ENCODE data around the gene NAV1.

NAV1 gene

DNA sequence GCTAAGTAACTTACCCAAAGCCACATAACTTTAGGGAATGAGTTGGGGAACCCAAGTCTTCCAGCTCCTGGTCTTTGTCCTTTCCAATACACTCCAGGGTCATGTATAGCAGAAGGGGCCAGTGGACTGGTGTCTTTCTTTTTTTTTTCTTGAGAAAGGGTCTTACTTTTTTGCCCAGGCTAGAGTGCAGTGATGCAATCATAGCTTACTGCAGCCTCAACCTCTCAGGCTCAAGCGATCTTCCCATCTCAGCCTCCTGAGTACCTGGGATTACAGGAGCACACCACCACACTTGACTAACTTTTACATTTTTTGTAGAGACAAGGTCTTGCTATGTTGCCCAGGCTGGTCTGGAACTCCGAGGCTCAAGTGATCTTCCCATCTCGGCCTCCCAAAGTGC is 12.2 kb downstream of the NAV1 start:
- no peak for DNase-seq (ENCODE audit: low read depth)

DNA sequence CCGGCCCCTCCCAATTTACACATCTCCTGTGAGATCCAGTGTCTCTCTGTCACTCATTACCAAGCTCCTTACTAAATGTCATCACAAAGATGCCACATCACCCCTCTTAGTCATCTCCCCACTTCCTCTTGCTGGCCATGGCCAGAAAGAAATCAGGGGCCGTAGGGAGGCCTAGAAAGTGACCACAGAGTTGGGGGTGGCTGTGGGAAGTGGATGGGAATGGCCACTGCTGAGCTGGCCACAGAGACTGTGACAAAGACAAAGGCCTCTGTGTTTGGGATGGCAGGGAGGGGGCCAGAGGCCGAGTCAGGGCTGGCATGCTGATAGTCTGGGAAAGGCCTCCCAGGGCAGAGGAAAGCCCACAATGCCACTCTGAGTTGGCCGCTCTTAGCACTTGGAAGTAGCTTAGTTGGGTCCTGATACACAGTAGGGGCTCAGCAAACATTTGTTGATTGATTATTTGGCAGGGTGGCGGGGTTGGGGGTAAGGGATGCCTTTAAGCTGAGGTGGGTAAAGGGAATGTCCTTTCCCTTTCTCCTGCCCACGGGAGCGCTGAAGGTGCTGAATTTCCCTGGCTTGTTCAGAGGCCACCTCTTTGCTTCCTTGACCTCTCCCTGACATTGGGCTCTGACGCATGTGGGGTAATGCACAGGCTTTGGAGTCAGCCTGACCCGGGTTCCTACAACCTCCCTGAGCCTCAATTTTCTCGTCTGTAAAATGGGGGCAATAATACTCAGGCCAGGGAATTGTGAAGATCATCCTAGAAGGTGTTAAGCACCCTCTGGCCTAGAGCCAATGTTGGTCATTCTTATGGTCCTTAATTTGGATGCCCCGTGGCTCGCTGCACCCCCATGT is 13.2 kb downstream of the NAV1 start:
- DNase-seq (ENCODE audit: low read depth) = peak; percentile 87

DNA sequence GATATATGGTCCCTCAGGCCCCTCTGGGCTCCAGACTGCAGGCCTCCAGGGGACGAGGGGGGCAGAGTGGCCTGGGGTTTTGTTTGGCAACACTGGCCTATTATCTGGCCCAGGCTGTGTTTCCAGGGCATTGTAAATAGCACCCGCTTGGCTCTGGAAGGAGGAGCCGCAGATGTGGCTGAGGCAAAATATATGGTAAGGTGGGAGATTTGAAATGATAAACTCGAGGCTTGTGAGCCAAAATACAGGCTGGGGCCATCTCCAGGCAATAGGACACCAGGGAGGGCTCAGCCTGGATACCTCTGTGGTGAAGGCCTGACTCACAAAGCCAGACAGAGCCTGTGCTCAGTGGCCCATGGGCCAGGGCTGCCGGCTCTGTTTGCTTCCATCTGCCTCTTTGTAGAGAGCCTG is 14.0 kb downstream of the NAV1 start:
- DNase-seq (ENCODE audit: low read depth) = peak; percentile 34

DNA sequence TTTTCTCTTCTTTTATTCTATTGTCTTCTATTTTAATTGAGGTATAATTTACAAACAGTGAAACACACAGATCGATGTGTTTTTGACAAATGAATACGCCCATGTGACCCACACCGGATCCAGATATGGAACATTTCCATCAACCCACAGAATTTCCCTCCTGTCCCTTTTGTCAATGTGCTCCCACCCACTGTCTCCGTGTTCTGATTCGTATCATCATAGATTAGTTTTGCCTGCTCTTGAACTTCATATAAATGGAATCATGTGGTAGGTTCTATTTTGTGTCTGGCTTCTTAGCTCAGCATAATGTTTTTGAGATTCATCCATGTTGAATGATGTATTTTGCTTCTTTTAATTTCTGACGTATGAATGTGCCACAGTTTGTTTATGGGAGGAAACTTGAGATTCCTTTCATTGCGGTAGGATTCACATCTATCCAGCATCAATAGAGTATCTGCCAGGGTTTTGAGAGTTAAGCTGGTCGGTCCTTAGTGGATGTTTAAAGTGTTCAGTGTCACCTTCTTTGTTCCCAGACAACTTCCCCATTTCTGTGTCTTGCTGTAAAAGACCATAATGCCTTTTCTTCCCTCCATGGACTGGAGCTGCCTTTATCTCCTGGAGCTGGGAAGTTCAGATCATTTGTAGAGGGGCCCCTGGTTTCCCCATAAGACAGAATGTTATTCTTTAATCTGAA is 14.7 kb downstream of the NAV1 start:
- DNase-seq (ENCODE audit: low read depth) = peak; percentile 54

DNA sequence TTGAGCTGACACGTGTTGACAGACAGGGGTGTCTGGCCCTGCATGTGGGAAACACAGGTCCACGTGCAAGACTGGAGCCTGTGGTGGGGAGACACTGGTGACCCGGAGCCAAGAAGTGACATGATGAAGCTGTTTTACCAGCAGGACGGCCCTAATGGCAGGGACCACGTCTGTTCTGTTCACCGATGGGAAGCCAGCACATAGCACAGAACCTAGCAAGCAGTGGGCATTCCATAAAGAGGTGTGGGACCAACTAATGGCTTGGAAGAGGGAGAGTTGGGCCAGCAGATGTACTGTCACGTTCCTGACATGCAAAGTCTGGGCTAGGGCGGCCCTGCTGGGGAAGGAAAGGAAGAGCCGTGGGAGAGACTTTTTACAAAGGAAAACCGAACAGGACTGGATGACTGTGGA is 15.3 kb downstream of the NAV1 start:
- no peak for DNase-seq (ENCODE audit: low read depth)

DNA sequence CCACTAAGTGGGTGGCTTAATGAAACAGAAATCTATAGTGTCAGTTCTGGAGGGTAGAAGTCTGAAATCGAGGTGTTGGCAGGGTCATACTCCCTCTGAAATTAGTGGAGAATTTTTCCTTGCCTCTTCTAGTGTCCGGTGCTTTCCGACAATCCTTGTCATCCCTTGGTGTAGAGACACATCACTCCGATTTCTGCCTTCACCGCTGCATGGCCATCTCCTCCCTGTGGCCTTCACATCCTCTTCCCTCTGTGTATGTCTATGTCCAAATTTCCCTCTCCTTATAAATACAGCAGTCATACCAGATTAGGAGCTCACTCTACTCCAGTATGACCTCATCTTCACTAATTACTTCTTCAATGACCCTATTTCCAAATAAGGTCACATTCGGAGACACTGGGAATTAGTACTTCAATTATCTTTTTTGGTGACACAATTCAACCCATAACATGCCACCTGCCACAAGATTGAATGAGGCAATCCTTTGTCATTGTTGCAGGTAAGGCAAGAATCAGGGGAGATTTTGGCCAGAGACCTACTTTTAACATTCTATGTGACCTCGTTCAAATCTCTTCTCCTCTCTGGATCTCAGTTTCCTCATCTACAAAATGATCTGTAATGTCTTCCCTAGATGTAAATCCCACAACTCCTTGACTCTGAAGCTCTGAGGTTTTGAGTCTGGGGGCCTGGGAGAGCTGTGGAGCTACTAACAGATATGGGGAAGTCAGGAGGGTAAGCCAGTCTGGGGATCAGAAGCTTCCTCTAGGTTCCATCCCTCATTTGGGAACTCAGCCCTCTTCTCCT is 16.1 kb downstream of the NAV1 start:
- DNase-seq (ENCODE audit: low read depth) = no peak

DNA sequence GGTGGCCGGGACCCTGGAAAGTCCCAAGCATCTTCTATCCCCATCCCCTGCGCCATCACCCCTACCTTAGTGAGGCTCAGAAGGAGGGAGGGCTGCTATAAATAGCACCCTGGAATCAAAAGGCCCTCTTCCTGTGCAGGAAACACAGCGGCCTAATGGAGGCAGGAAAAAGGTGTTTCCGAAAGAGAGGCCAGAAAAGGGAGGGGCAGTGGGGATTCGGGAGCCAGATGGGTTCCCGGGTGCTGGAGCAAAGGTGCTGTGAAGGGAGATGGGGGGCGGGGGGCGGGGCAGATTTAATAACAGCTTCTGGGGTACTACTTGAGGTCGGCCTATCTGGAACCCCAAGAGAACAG is 16.6 kb downstream of the NAV1 start:
- no peak for DNase-seq (ENCODE audit: low read depth)

DNA sequence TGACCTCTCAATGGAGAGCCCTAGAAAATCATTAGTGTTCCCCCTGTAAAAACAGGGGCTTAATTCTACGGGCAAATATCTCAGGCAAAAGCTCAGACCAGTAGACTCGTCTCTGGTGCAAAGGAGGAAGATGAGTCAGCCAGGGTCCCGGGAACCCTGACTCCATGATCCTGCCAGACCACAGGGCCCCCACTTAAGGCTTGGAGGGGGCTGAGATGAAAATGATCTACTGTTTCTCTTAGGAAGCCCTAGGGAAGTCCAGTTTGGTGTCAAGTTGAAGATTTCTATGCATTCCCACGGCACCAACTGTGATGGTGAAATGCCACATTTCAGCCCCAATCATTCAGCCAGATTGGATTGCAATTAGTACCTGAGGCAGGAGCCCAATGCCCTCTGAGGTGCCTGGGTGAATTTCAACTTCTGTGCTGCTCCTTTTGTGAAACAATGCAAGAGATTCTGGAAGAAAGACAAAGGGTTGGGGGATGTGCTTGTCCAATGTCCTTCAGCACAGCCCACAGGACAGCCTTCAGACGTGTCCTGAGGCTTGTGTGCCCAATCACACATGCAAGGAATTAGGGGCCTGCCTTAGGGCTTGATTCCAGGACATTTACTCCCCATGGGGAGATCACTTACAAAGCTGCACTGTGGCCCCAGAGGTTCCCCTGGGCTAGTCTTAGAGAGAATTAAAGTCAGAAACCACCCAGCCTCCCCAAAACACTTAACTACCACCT is 18.1 kb downstream of the NAV1 start:
- peak; percentile 92 for DNase-seq (ENCODE audit: low read depth)

DNA sequence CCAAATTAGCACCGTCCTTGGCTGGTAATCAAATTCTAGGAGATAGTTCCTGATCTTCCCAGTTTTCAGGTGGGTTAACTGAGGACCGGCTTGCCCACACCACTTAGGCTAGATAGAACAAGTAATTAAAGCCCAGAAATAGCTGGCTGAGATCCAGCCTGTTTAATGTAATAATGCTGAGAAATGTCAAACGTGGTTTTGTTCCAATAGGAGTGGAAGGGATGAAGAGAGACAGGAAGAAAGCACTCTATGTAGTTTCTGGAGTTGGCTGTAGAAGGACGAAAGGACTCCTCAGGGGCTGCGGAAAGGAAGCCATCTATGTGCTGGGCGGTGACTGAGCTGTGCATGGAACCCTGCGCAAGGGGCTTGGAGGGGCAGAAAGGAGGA is 18.6 kb downstream of the NAV1 start:
- DNase-seq (ENCODE audit: low read depth) = peak; percentile 79

DNA sequence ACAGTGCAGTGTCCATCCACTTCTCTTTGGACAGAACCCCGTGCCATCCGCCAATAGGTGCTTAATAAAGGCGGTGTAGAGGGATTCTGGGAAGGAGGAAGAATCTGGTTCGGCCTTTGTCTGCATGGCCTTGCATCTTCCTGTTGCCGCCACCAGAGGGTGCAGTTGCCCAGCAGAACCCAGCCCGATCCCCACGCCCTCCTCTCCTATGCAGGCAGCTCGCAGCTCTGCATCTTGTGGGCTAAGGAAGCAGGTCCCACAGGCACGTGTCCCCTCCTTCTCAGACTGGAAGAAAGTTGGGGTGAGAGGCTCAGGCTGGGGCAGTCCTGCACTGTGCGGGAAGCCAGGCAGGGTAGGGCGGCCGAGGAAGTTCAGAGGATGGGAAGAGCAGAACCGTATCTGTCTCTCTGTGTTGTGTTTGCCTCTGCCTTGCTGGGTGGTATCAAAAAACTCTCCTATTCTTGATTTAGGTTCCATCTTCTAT is 20.8 kb downstream of the NAV1 start:
- DNase-seq (ENCODE audit: low read depth) = peak; percentile 80

DNA sequence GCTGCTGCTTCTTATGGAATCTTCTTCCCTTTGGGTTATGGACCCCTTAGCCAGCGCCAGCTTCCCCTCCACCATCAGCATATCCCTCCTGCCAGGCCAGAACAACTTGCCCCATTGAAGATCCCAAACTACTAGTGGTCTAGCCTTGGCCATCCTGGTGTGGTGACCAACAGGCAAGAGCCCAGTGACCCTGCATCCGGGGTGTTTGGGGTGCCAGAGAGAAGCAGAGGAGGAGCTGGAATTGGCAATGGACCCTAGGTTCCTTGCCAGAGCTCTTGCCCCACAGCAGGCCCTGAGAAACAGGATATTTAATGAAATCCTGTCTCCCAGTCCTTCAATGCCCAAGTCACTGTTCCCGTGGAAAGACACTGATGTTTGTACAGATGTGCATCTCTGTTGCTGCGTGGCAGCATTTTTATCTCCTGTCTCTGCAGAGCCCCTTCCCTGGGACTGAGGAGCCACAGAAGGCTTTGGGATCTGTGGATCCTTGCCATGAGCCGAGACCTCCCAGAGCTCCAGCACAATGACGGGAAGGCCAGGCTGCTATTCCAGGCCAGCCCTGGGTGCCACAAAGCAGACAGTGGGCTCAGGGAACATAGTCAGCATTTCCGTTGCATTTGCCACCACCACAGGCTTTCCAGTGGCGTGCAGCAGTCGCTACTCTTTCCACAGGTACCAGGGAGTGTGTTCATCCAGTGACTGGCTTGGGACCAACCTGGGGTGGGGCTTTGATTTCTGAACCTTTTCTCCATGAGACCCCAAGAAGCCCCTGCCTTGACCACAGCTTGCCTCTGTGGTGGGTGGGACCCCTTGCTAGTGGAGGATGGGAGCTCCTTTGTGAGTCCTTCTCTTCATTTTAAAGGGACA is 21.6 kb downstream of the NAV1 start:
- DNase-seq (ENCODE audit: low read depth) = peak; percentile 67

DNA sequence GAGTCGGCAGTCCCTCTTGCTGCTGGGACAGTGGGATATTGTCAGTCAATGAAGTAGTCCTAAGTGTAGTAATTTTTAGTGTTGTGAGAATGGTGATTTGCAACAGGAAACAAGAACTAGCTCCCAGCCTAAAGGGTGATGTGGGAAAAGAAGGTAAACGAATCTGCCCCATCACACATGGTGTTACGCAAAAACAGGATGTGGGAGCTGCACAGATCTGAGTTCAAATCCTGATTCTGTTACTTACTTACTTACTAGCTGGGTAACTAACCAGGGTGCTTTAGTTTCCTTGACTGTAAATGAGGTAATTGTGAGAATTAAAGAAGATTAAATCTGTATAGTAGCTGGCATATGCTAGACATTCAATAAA is 22.3 kb downstream of the NAV1 start:
- no peak for DNase-seq (ENCODE audit: low read depth)

DNA sequence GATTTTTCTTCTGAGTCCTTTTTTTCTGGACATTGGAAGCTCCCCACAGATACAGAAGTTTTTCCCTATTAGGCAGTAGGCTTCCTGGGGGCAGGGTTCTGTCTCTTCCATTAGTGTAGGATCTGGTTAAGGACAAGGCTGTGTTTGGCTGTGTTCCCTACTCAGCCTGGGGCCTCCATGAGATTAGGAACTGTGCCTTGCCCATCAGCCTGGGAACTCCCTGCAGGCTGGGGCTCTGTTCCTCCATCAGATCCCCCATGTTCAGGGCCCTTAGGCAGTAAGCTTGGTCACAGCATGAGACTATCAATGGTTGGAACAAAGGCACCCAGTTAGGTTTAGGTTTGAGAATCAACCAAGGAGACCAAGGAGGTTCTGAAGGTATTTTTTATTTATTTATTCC is 22.7 kb downstream of the NAV1 start:
- no peak for DNase-seq (ENCODE audit: low read depth)

DNA sequence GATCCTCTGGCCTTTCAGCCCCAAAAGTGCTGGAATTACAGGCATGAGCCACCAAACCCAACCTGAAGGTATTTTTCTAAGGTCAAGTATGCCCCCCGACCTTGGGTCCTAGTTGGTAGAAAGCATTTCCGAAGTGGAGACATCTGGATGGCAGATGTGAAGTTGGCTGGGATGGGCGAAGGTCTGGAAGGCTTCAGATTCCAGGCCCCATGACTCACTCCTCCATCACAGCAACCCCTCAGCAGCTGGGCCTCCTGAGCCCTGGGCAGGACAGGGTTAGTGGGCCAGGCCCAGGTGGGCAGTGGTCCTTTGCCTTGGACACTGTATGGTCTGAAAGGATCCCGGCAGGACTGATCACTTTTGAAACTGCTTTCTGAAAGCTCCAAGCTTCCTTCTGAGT is 23.3 kb downstream of the NAV1 start:
- DNase-seq (ENCODE audit: low read depth) = peak; percentile 93

DNA sequence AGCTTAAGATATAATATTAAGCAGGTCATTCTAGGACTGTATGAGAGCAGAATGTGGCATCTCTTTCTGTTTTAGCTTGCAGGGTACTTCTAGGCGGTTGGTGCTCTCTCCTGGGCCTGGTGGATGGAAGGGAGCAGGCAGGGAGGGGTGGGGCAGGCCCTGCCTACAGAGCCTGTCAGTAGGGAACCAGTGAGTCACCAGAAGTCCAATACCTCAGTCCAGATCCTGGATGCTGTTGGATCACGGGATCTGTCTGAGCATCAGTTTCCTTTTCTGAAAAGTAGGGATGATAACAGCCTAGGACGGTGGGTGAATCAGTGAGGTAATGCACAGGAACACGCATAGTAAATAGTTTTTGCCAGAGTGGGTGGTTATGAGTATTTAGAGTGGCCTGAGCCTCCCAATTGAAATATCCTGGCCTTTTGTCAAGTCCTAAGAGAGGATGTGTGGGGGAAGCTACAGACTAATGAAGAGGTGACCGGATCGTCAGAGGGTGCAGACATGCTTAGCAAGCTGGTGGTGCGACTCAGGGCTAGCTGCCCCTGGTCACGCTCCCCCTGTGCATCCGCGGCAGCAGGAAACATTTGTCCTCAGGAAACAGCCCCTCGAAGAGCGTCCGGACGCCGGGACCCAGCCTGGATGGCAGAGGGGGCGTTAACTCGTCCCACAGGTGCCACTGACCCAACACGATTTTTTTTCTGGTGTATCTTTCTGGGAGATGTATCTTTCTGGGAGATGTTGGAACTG is 23.9 kb downstream of the NAV1 start:
- peak; percentile 73 for DNase-seq (ENCODE audit: low read depth)

DNA sequence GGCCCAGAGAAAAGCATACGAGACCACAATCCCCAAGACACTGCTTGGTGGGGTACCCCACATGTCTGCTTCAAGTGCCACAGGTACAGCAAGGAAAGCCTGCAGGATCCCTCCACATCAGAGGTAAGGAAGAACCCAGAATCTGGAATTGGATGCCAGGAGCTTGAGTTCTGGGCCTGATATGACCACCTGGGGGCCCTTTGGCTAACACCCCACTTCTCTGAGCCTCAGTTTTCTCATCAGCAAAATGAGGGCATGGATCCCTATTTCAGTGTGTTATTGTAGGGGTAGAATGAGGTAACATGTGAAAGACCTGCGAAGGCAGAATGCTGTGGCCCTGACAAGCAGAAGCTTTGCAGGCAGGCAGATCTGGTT is 24.5 kb downstream of the NAV1 start:
- no peak for DNase-seq (ENCODE audit: low read depth)

DNA sequence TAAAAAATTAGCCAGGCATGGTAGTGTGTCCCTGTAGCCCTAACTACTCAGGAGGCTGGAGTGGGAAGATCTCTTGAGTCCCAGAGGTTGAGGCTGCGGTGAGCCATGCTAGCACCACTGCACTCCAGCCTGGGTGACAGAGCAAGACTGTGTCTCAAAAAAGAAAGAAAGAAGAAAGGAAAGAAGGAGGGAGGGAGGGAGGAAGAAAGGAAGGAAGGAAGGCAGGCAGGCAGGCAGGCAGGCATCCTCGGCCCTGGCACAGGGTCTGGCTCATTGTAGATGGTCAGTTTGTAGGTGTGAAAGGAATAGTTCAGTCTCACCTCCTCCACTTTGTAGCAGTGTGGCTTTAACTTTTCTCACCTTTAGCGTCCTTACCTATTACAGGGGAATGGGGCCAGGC is 25.0 kb downstream of the NAV1 start:
- DNase-seq (ENCODE audit: low read depth) = no peak

DNA sequence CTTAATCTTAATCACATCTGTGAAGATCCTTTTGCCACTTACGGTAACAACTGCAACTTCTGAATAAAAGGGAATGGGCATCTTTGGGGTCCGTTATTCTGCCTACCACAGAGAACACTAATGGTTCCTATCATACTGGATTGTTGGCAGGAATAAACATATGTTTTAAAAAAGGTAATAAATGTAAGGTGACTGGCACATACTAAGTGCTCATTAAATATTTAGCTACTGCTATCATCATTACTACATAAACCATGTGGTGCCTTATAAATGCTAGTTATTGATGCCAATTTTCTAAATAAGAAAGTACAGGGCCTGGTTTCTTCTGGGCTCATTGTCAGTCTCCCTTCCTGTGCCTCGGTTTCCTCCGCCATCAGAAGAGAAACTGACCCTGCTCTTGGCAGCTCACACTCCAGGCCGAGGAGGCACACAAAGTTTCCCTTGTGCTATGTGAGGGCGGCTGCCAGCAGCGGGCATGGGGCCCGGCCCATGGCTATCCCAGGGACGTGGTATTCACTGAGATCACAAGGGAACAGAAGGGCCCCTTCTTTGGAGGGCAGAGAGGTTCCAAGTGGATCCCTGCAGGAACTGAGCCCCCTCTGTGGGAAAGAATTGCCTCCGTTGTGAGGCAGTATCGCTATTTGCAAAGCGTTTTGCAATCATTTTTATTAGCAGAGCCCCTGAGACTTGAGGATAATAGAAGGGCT is 26.2 kb downstream of the NAV1 start:
- peak; percentile 35 for DNase-seq (ENCODE audit: low read depth)

DNA sequence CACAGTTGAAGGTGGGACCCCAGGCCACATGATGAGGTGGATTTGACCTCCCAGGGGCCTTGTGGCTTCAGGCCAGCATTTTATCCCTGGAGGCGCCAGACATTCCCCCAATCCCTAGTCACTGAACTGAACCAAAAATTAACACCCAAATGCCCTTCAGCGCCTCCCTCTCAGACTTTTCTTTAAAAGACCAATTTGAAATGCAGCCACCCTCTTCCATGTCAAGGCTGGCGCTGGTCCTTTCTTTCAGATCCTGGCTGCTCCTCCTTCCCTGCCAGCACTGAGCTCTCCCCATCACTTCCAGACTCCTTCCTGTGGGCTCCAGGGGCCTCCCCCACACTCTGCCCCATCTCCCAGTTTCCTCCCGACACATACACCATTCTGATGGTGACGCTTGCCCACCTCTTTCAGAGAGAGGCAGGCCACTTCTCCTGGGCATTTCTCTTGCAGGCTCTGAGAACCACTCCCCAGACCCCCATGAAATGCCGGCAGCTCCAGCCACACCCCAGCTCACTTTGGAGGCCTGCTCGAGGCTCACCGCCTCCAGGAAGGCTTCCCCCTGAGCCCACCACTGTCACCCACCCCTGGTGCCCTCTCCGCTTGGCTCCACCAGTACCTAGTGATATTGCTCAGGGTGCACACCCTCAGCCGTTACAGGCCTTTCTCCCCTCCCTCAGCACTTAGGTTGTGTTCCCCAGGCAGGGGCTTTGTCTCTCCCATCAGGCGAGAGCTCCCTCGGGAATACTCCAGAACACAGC is 27.0 kb downstream of the NAV1 start:
- DNase-seq (ENCODE audit: low read depth) = no peak

Measured in fibroblast of gingiva (primary cell).